ENCODE results near the gene OAS2.
"Not testable (repeated sequence)": the region's sequence is repeated elsewhere in the genome, so short reads cannot be mapped to it uniquely, and the experiment has no call there.

OAS2 gene

GRCh38 chr12:112974904-112975303 is 3.4 kb upstream of the OAS2 start:
- peak overlapping the region; percentile 20 for H3K27ac Mint-ChIP-seq (ENCODE audit: low read depth)
- no peaks in the 10 kb centered on the region for H3K9me3 Mint-ChIP-seq
- H3K27me3 Mint-ChIP-seq = no peaks in the 10 kb centered on the region
- H3K4me1 Mint-ChIP-seq = peaks cover 23% of the 10 kb centered on the region
- ATAC-seq (replicated peaks; ENCODE audit: extremely low read depth, poor library complexity, severe bottlenecking) (no peak), DNase-seq (ENCODE audit: low spot score in 2 of 2) (no peak)
- H3K36me3 Mint-ChIP-seq (ENCODE audit: insufficient read depth) = peaks cover 13% of the 10 kb centered on the region
- no peak overlapping the region for H3K4me3 Mint-ChIP-seq

GRCh38 chr12:112977139-112977538 is 1.2 kb upstream of the OAS2 start:
- H3K27ac Mint-ChIP-seq (ENCODE audit: low read depth) = peak overlapping the region; percentile 97
- no peak overlapping the region for H3K4me3 Mint-ChIP-seq
- H3K27me3 Mint-ChIP-seq = no peaks in the 10 kb centered on the region
- peaks cover 44% of the 10 kb centered on the region for H3K4me1 Mint-ChIP-seq
- DNase-seq (ENCODE audit: low spot score in 2 of 2) (no peak), ATAC-seq (replicated peaks; ENCODE audit: extremely low read depth, poor library complexity, severe bottlenecking) (no peak)
- H3K9me3 Mint-ChIP-seq = no peaks in the 10 kb centered on the region
- H3K36me3 Mint-ChIP-seq (ENCODE audit: insufficient read depth) = peaks cover 8% of the 10 kb centered on the region

- no peaks in the 10 kb centered on the region for H3K9me3 Mint-ChIP-seq
- peaks cover 9% of the 10 kb centered on the region for H3K36me3 Mint-ChIP-seq (ENCODE audit: insufficient read depth)
- no peaks in the 10 kb centered on the region for H3K27me3 Mint-ChIP-seq
- peak overlapping the region; percentile 100 for H3K4me3 Mint-ChIP-seq
- no peak for ATAC-seq (replicated peaks; ENCODE audit: extremely low read depth, poor library complexity, severe bottlenecking)
- peaks cover 49% of the 10 kb centered on the region for H3K4me1 Mint-ChIP-seq
- H3K27ac Mint-ChIP-seq (ENCODE audit: low read depth) = peak overlapping the region; percentile 97
- no peak for DNase-seq (ENCODE audit: low spot score in 2 of 2)
These were observed 678 bp upstream of the OAS2 start for GRCh38 chr12:112977641-112978040.

- peak in 1 of 2 donors; percentile 18 for DNase-seq (ENCODE audit: low spot score in 2 of 2)
- Mint-ChIP-seq H3K9me3 (no peaks in the 10 kb centered on the region), H3K27ac (ENCODE audit: low read depth) (peak overlapping the region; percentile 97), H3K27me3 (no peaks in the 10 kb centered on the region), H3K4me1 (peaks cover 64% of the 10 kb centered on the region), H3K36me3 (ENCODE audit: insufficient read depth) (peaks cover 9% of the 10 kb centered on the region), H3K4me3 (peak overlapping the region; percentile 100)
- peak; percentile 38 for ATAC-seq (replicated peaks; ENCODE audit: extremely low read depth, poor library complexity, severe bottlenecking)
These were observed 842 bp downstream of the OAS2 start for GRCh38 chr12:112979041-112979680.

- peaks cover 79% of the 10 kb centered on the region for H3K4me1 Mint-ChIP-seq
- DNase-seq (ENCODE audit: low spot score in 2 of 2) = no peak
- H3K27me3 Mint-ChIP-seq = no peaks in the 10 kb centered on the region
- peaks cover 9% of the 10 kb centered on the region for H3K36me3 Mint-ChIP-seq (ENCODE audit: insufficient read depth)
- H3K4me3 Mint-ChIP-seq = peak overlapping the region; percentile 100
- H3K27ac Mint-ChIP-seq (ENCODE audit: low read depth) = peak overlapping the region; percentile 97
- peaks cover 6% of the 10 kb centered on the region for H3K9me3 Mint-ChIP-seq
- ATAC-seq (replicated peaks; ENCODE audit: extremely low read depth, poor library complexity, severe bottlenecking) = no peak
These were observed 2.3 kb downstream of the OAS2 start for GRCh38 chr12:112980491-112981158.

GRCh38 chr12:112985642-112986290 is 7.4 kb downstream of the OAS2 start:
- no peak for ATAC-seq (replicated peaks; ENCODE audit: extremely low read depth, poor library complexity, severe bottlenecking)
- peaks cover 66% of the 10 kb centered on the region for H3K4me1 Mint-ChIP-seq
- no peak for DNase-seq (ENCODE audit: low spot score in 2 of 2)
- H3K27ac Mint-ChIP-seq (ENCODE audit: low read depth) = peak overlapping the region; percentile 74
- H3K27me3 Mint-ChIP-seq = no peaks in the 10 kb centered on the region
- H3K4me3 Mint-ChIP-seq = no peak overlapping the region
- peaks cover 25% of the 10 kb centered on the region for H3K36me3 Mint-ChIP-seq (ENCODE audit: insufficient read depth)
- peaks cover 6% of the 10 kb centered on the region for H3K9me3 Mint-ChIP-seq

GRCh38 chr12:112986291-112986800 is 8.0 kb downstream of the OAS2 start:
- Mint-ChIP-seq H3K4me1 (peaks cover 60% of the 10 kb centered on the region), H3K27me3 (no peaks in the 10 kb centered on the region), H3K27ac (ENCODE audit: low read depth) (peak overlapping the region; percentile 74), H3K9me3 (peaks cover 6% of the 10 kb centered on the region), H3K36me3 (ENCODE audit: insufficient read depth) (peaks cover 27% of the 10 kb centered on the region), H3K4me3 (no peak overlapping the region)
- no peak for ATAC-seq (replicated peaks; ENCODE audit: extremely low read depth, poor library complexity, severe bottlenecking)
- DNase-seq (ENCODE audit: low spot score in 2 of 2) = no peak

- Mint-ChIP-seq H3K27ac (ENCODE audit: low read depth) (no peak overlapping the region), H3K4me3 (no peak overlapping the region), H3K9me3 (peaks cover 9% of the 10 kb centered on the region), H3K27me3 (no peaks in the 10 kb centered on the region), H3K36me3 (ENCODE audit: insufficient read depth) (peaks cover 30% of the 10 kb centered on the region), H3K4me1 (peaks cover 48% of the 10 kb centered on the region)
- no peak for DNase-seq (ENCODE audit: low spot score in 2 of 2)
- no peak for ATAC-seq (replicated peaks; ENCODE audit: extremely low read depth, poor library complexity, severe bottlenecking)
These were observed 9.2 kb downstream of the OAS2 start for GRCh38 chr12:112987561-112987960.

GRCh38 chr12:112988224-112988623 is 9.9 kb downstream of the OAS2 start:
- Mint-ChIP-seq H3K4me3 (no peak overlapping the region), H3K36me3 (ENCODE audit: insufficient read depth) (peaks cover 32% of the 10 kb centered on the region), H3K9me3 (peaks cover 9% of the 10 kb centered on the region), H3K27ac (ENCODE audit: low read depth) (peak overlapping the region; percentile 29), H3K4me1 (peaks cover 41% of the 10 kb centered on the region), H3K27me3 (no peaks in the 10 kb centered on the region)
- DNase-seq (ENCODE audit: low spot score in 2 of 2) (no peak), ATAC-seq (replicated peaks; ENCODE audit: extremely low read depth, poor library complexity, severe bottlenecking) (peak; percentile 28)

- H3K27me3 Mint-ChIP-seq; H3K9me3 Mint-ChIP-seq; H3K4me3 Mint-ChIP-seq; DNase-seq (ENCODE audit: low spot score in 2 of 2); ATAC-seq (replicated peaks; ENCODE audit: extremely low read depth, poor library complexity, severe bottlenecking): not testable (repeated sequence)
- Mint-ChIP-seq H3K27ac (ENCODE audit: low read depth) (peak overlapping the region; percentile 29), H3K36me3 (ENCODE audit: insufficient read depth) (peaks cover 32% of the 10 kb centered on the region), H3K4me1 (peaks cover 34% of the 10 kb centered on the region)
These were observed 10.6 kb downstream of the OAS2 start for GRCh38 chr12:112988823-112989385.

- H3K4me1 Mint-ChIP-seq = peaks cover 25% of the 10 kb centered on the region
- H3K36me3 Mint-ChIP-seq (ENCODE audit: insufficient read depth) = peaks cover 33% of the 10 kb centered on the region
- H3K4me3 Mint-ChIP-seq = no peak overlapping the region
- peaks cover 3% of the 10 kb centered on the region for H3K9me3 Mint-ChIP-seq
- no peak for ATAC-seq (replicated peaks; ENCODE audit: extremely low read depth, poor library complexity, severe bottlenecking)
- H3K27me3 Mint-ChIP-seq = no peaks in the 10 kb centered on the region
- DNase-seq (ENCODE audit: low spot score in 2 of 2) = no peak
- peak overlapping the region; percentile 29 for H3K27ac Mint-ChIP-seq (ENCODE audit: low read depth)
These were observed 11.5 kb downstream of the OAS2 start for GRCh38 chr12:112989806-112990205.

GRCh38 chr12:112992541-112993398 is 14.5 kb downstream of the OAS2 start:
- H3K4me1 Mint-ChIP-seq = peaks cover 10% of the 10 kb centered on the region
- DNase-seq (ENCODE audit: low spot score in 2 of 2) (peak; percentile 17 to 37), ATAC-seq (replicated peaks; ENCODE audit: extremely low read depth, poor library complexity, severe bottlenecking) (peak; percentile 52)
- no peak overlapping the region for H3K4me3 Mint-ChIP-seq
- no peaks in the 10 kb centered on the region for H3K27me3 Mint-ChIP-seq
- H3K36me3 Mint-ChIP-seq (ENCODE audit: insufficient read depth) = peaks cover 50% of the 10 kb centered on the region
- H3K9me3 Mint-ChIP-seq = peaks cover 3% of the 10 kb centered on the region
- no peak overlapping the region for H3K27ac Mint-ChIP-seq (ENCODE audit: low read depth)
